IMR-90 (cell line): ENCODE measurements around the gene RPEL1.

Experiments used
- SMC3 ChIP-seq: fragments of 150-350 bp; IDR thresholded peaks from 2 replicates; pipeline ENCODE4 v1.6.1; 2016; ENCODE audit warnings: low read depth, mild to moderate bottlenecking, antibody characterized with exemption, low read length, moderate library complexity
- TF ChIP-seq, protein P1 (sequence below): conservative IDR thresholded peaks from 2 replicates; pipeline ENCODE4 v1.5.1; 2012; ENCODE audit warnings: mild to moderate bottlenecking, low read depth, low read length, improper control_type of control experiment

DNA sequence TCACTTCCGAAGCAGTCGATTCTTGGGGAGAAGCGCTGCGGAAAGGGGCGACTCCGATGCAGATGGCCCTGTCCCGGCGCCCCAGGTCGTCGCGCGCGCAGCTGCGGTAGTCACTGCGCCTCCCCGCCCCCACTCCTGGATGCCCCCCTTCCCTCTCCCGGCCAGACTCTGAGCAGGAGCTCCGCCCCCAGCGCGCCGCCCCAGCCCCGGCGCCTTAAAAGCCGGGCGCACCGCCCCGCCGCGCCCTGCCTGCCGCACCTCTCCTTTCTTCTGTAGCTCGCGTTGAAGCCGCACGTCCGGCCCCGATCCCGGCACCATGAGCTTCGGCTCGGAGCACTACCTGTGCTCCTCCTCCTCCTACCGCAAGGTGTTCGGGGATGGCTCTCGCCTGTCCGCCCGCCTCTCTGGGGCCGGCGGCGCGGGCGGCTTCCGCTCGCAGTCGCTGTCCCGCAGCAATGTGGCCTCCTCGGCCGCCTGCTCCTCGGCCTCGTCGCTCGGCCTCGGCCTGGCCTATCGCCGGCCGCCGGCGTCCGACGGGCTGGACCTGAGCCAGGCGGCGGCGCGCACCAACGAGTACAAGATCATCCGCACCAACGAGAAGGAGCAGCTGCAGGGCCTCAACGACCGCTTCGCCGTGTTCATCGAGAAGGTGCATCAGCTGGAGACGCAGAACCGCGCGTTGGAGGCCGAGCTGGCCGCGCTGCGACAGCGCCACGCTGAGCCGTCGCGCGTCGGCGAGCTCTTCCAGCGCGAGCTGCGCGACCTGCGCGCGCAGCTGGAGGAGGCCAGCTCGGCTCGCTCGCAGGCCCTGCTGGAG lies 31.4 kb downstream of the RPEL1 start, which contains the start of gene INA:
- TF ChIP-seq, protein P1, sequence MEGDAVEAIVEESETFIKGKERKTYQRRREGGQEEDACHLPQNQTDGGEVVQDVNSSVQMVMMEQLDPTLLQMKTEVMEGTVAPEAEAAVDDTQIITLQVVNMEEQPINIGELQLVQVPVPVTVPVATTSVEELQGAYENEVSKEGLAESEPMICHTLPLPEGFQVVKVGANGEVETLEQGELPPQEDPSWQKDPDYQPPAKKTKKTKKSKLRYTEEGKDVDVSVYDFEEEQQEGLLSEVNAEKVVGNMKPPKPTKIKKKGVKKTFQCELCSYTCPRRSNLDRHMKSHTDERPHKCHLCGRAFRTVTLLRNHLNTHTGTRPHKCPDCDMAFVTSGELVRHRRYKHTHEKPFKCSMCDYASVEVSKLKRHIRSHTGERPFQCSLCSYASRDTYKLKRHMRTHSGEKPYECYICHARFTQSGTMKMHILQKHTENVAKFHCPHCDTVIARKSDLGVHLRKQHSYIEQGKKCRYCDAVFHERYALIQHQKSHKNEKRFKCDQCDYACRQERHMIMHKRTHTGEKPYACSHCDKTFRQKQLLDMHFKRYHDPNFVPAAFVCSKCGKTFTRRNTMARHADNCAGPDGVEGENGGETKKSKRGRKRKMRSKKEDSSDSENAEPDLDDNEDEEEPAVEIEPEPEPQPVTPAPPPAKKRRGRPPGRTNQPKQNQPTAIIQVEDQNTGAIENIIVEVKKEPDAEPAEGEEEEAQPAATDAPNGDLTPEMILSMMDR, result peak; percentile 12; the same call in 1 of the 2 replicates
- no peak for TF ChIP-seq SMC3
